ENCODE measurements around the gene OR2D3. TPM values are rescaled to one million over a fixed set of nuclear protein-coding genes. Genes with fewer than 3 reads are reported as not detected.
"Not testable (repeated sequence)": the region's sequence is repeated elsewhere in the genome, so short reads cannot be mapped to it uniquely, and the experiment has no call there.

Gene OR2D3
- total RNA-seq, 6 experiments from 2014 or later: not detected

DNA sequence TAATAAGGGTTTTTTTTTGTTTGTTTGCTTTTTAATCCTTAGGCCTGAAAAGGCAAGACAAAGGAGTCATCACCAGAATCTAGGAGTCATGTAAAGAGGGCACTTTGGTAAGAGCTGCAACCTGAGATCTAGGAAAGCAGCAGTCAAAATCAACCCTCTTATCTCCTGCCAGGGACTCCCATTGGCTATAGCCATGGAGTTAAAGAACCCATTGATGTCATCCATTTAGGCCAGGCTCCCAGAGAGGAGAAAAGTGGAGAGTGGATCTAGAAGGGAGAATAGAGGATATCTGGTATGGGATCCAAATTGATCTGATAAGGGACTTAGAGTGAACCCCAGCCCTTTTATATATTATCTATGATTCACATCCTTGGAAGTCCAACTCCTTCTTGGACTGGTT lies 41.3 kb downstream of the OR2D3 start:
- TF ChIP-seq CTCF (IDR thresholded peaks at IDR 0.05): no peak
- TF ChIP-seq POLR2A (IDR thresholded peaks at IDR 0.05): no peak
- Histone ChIP-seq H3K4me3 (no peak overlapping the region), H3K27ac (no peak overlapping the region), H3K4me1 (no peaks in the 10 kb centered on the region), H3K36me3 (no peaks in the 10 kb centered on the region), H3K27me3 (no peaks in the 10 kb centered on the region), H3K9me3 (no peaks in the 10 kb centered on the region)
- intact Hi-C loops (cut with DNase I): no loop called here
- DNase-seq: no peak
- ATAC-seq: no peak

GRCh38 chr11:6962673-6963072 lies 41.9 kb downstream of the OR2D3 start:
- WGBS (ENCODE audit: insufficient coverage, low coverage, low lambda C conversion rate, missing lambda C conversion rate): 75% methylated on average over 1 of the region's 1 CpG
- no peak overlapping the region for H3K4me3 ChIP-seq
- DNase-seq: no peak
- H3K36me3 ChIP-seq: no peaks in the 10 kb centered on the region
- H3K27ac ChIP-seq: no peak overlapping the region
- no peak for ATAC-seq
- intact Hi-C loops (cut with DNase I): no loop called here
- TF ChIP-seq POLR2A (IDR thresholded peaks at IDR 0.05) (no peak), CTCF (IDR thresholded peaks at IDR 0.05) (no peak)
- H3K9me3 ChIP-seq: no peaks in the 10 kb centered on the region
- H3K4me1 ChIP-seq: no peaks in the 10 kb centered on the region
- no peaks in the 10 kb centered on the region for H3K27me3 ChIP-seq

- WGBS (ENCODE audit: insufficient coverage, low coverage, low lambda C conversion rate, missing lambda C conversion rate): 90% methylated on average over 1 of the region's 1 CpG
- H3K9me3 ChIP-seq: no peaks in the 10 kb centered on the region
- no peak overlapping the region for H3K4me3 ChIP-seq
- intact Hi-C loops (cut with DNase I): no loop called here
- H3K36me3 ChIP-seq: no peaks in the 10 kb centered on the region
- DNase-seq (no peak), ATAC-seq (no peak)
- no peak for TF ChIP-seq POLR2A (IDR thresholded peaks at IDR 0.05)
- TF ChIP-seq CTCF (IDR thresholded peaks at IDR 0.05): no peak
- no peaks in the 10 kb centered on the region for H3K4me1 ChIP-seq
- H3K27me3 ChIP-seq: no peaks in the 10 kb centered on the region
- H3K27ac ChIP-seq: no peak overlapping the region
Measured at GRCh38 chr11:6968816-6969215, 48.0 kb downstream of the OR2D3 start.

DNA sequence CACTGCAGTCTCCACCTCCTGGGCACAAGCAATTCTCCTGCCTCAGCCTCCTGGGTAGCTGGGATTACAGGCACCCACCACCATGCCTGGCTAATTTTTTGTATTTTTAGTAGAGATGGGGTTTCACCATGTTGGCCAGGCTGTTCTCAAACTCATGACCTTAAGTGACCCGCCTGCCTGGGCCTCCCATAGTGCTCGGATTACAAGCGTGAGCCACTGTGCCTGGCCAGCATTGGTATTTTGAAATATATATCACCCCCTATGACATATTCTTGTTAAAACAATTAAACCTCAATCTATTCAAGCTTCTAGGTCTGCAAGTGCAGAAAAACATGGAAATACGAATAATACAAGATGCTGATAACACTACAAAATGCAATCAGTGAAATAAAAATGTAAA lies 49.1 kb downstream of the OR2D3 start:
- 83% methylated on average over 4 of the region's 4 CpGs for WGBS (ENCODE audit: insufficient coverage, low coverage, low lambda C conversion rate, missing lambda C conversion rate)
- H3K9me3 ChIP-seq; intact Hi-C loops (cut with DNase I); H3K27ac ChIP-seq; H3K27me3 ChIP-seq; H3K36me3 ChIP-seq; ATAC-seq; DNase-seq; H3K4me1 ChIP-seq; H3K4me3 ChIP-seq: not testable (repeated sequence)

Other genes starting within 250 kb of the OR2D3 start
- gene MRPL17, start 237.7 kb upstream of the OR2D3 start, total RNA-seq: 10 to 100 TPM; 10.7 to 21.6 (median 17.3) TPM
- gene OR2AG2, start 149.0 kb upstream of the OR2D3 start, total RNA-seq: under 1 TPM in 1 of 6 experiments, not detected in 5; 0.07 TPM
- gene OR2AG1, start 138.0 kb upstream of the OR2D3 start, total RNA-seq: not detected
- under 1 TPM in 2 of 6 experiments, not detected in 4; 0.04 to 0.49 TPM for gene OR6A2, start 121.3 kb upstream of the OR2D3 start, total RNA-seq
- not detected for gene OR10A5, start 75.3 kb upstream of the OR2D3 start, total RNA-seq
- not detected for gene OR10A2, start 57.9 kb upstream of the OR2D3 start, total RNA-seq
- gene OR10A4, start 44.4 kb upstream of the OR2D3 start, total RNA-seq: not detected
- not detected for gene OR2D2, start 28.5 kb upstream of the OR2D3 start, total RNA-seq
- gene ZNF215, start 5.4 kb downstream of the OR2D3 start, total RNA-seq: 1 to 10 TPM in 1 of 6 experiments, under 1 TPM in 4, not detected in 1; 0.14 to 1.3 (median 0.42) TPM
- gene ZNF214, start 99.3 kb downstream of the OR2D3 start, total RNA-seq: 1 to 10 TPM in 5 of 6 experiments, under 1 TPM in 1; 0.49 to 3.3 (median 1.9) TPM
- under 1 TPM in 4 of 6 experiments, not detected in 2; 0.07 to 0.26 (median 0.10) TPM for gene NLRP14, start 99.5 kb downstream of the OR2D3 start, total RNA-seq
- not detected for gene RBMXL2, start 168.0 kb downstream of the OR2D3 start, total RNA-seq